ENCODE results near the gene RHD.
"Not testable (repeated sequence)": the region's sequence is repeated elsewhere in the genome, so short reads cannot be mapped to it uniquely, and the experiment has no call there.

The RHD gene

DNA sequence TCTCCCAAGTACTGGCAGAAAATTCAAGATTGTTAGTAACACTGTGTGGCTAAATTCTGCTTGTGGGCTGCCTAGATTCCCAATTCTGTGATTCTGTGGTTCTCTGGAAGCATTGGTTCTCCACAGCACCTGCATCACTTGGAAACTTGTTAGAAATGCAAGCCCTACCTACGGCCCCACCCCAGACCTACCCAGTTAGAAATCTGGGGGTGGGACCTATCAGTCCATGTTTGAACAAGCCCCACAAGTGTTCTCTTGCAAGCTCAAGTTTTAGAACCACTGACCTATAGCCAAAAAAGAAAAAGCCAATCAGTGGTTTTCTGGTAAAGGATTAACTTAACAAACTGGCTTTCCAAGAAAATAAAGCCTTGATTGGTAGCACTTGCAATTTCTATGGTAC is 35.9 kb downstream of the RHD start:
- DNase-seq (ENCODE audit: low read depth in 3 of 3), result not testable (repeated sequence)

DNA sequence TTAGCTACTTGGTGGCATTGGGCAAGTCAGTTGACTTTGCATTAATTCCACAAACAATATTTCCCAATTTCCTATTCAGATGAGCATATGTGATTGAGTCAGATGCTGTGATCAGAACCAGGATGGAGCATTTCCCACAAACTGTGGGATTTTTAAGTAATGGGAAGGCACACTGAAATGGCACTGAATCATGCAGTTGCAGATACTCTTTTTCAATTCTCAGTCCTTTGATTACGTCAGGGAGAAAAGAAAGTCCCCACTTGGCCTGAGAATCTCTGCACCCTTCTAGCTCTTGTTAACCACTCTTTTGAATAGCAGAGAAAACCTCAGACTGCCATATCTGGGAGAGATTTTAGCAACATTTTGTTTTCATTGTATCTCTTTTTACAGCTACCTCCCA is 36.8 kb downstream of the RHD start:
- DNase-seq (ENCODE audit: low read depth in 3 of 3), result not testable (repeated sequence)

DNA sequence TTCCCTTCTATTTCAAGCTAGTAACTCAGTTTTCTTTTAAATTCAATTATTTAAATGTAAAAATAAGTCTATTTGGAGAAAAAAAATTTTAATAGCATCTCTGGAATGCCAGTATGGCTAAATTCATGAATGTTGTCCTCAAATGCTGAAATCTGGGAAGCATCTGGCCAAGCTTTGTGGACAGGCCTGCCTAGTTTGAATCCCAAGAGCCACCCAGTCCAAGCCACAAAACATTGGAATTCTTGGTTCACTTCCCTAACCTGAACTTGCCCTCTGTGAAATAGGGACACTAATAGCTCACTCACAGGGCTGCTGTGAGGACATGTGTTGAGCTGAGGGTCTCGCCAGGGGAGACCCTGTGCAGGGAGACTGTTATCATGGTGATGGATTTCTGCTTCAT is 37.2 kb downstream of the RHD start:
- DNase-seq (ENCODE audit: low read depth in 3 of 3), result not testable (repeated sequence)

DNA sequence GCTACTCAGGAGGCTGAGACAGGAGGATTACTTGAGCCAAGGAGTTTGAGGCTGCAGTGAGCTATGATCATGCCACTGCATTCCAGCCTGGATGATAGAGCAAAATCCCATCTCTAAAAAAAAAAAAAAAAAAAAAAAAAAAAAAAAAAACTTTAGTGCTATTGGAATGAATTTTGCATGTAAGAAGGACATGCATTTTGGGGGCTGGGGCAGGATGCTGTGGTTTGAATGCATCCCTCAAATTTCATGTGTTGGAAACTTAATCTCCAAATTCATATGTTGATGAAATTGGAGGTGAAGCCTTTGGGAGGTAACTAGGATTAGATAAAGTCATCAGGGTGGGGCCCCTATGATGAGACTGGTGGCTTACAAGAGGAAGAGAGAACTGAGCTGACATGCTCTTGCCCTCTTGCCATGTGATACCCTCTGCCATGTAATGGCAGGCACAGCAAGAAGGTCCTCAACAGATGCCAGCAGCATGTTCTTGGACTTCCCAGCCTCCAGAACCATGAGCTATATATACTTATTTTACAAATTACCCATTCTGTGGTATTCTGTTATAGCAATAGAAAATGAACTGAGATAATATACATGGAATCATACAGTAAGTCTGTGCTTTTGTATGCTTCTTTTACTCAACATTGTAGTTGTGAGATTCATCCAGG is 40.6 kb downstream of the RHD start:
- DNase-seq (ENCODE audit: low read depth in 3 of 3), result not testable (repeated sequence)

DNA sequence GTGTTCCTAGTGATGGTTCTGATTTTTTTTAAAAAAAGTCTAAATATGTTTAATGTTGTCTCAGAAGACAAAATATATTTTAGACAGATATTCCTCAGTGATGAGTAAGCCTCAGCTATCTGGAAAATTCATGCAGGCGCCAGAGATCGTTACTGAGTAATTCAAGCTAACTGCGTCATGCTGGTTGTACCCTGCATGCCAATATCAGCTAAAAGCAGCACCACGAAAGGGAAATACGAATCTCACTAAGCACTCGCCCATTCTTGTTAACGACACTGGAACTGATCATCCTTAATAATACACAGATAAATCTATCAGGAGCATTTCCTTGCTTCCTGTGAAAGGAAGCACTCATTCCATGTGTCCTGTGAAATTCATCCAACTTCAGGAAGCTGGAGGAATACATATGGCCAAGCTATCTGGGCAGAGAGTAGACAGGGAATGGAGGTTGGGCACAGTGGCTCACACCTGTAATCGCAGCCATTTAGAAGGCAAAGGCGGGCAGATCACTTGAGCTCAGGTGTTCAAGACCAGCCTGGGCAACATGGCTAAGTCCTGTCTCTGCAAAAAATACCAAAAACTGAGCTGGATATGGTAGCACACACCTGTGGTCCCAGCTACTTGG is 48.1 kb downstream of the RHD start:
- not testable (repeated sequence) for DNase-seq (ENCODE audit: low read depth in 3 of 3)

DNA sequence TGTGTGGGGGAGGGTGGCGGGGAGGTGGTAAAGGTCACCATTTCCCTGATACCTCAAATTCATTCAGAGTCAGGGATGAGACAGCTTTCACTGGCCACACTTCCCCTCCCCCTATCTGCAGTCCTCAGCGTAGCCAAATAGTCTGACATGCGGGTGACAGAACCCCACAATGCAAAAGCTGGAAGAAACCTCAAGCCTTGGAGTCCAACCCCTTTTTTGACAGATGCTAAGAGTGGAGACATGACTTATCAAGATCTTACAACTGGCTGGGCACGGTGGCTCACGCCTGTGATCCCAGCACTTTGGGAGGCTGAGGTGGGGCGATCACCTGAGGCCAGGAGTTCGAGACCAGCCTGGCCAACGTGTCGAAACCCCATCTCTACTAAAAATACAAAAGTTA is 49.8 kb downstream of the RHD start:
- DNase-seq (ENCODE audit: low read depth in 3 of 3), result not testable (repeated sequence)

DNA sequence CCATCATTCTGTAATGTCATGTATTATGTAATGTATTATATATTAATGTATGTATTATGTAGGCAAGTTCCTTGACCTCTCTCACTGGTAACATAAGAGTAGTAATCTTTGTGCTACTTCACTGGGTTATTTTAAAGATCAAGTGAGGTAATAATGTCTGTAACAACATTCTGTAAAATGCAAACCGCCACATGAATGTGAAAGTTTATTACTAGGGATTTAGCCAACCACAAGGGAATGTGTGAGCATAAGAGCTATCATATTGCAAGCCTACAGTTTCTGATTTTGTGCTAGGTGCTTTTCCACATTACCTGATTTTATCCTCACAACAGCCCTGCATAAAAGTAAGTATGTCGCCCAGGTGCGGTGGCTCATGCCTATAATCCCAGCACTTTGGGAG is 52.1 kb downstream of the RHD start:
- DNase-seq (ENCODE audit: low read depth in 3 of 3), result not testable (repeated sequence)

DNA sequence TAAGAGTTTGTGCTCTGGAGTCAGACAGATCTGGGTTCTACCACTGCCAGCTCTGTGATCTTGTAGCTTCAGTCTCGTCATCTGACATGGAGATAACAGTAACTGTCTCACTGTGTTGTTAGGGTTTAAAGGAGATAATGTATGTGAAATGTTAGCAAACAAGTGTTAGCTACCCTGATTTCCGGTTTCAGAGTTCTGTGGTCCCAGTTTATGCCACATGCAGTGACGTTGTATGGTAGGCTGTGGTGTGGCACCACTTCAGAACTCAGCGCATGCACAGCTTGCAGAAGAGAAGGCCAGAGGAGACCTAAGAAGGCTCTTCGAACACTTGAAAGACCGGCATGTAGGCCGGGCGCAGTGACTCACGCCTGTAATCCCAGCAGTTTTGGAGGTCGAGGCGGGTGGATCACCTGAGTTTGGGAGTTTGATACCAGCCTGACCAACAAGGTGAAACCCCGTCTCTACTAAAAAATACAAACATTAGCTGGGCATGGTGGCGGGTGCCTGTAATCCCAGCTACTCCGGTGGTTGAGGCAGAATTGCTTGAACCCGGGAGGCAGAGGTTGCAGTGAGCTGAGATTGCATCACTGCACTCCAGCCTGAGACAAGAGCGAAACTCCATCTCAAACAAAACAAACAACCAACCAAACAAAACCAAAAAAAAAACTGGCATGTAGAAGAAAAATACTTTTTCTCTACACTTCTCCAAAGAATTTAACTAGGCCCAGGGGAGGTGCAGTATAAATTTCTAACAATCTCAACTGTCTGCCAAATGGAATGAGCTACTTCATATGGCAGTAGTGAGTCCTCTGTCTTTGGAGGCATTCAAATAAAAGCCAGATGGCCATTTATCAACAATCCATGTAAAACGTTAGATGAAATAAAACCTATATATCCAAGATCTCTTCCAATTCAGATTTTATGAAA is 55.8 kb downstream of the RHD start:
- DNase-seq (ENCODE audit: low read depth in 3 of 3), result not testable (repeated sequence)

DNA sequence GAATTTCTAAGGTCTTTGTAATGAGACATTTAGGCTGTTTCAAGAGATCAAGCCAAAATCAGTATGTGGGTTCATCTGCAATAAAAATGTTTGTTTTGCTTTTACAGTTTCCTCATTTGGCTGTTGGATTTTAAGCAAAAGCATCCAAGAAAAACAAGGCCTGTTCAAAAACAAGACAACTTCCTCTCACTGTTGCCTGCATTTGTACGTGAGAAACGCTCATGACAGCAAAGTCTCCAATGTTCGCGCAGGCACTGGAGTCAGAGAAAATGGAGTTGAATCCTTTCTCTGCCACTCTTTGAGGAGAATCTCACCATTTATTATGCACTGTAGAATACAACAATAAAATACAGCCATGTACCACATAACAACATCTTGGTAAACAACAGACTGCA is 56.5 kb downstream of the RHD start:
- DNase-seq (ENCODE audit: low read depth in 3 of 3), result not testable (repeated sequence)

DNA sequence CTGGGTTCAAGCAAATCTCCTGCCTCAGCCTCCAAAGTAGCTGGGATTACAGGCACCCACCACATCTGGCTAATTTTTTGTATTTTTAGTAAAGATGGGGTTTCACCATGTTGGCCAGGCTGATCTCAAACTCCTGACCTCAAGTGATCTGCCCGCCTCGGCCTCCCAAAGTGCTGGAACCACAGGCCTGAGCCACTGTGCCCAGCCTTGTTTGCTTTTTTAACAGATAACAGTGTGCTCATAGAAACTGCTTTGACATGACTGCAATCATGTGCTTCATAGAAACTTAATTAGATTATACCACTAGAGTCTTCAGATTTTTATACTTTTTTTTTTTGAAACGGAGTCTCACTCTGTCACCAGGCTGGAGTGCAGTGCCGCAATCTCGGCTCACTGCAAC is 57.0 kb downstream of the RHD start:
- not testable (repeated sequence) for DNase-seq (ENCODE audit: low read depth in 3 of 3)

DNA sequence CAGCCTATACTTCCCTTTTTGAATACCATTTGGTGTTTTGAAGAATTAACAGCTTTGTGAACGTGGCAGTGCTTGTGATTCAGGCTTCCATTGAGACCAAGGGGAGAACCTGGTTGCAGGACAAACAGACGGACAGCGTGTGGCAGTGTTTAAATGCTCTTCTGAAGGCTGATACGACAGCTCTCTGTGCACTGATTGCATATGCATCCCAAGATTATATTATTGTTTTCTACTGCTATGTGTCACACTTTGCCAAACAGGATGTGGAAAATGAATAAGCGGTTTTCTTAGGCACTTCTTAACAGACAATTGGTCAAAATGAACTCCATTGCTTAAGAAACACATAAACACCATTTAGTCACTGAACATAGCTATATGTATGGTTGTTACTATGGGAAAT is 57.6 kb downstream of the RHD start:
- DNase-seq (ENCODE audit: low read depth in 3 of 3), result not testable (repeated sequence)

DNA sequence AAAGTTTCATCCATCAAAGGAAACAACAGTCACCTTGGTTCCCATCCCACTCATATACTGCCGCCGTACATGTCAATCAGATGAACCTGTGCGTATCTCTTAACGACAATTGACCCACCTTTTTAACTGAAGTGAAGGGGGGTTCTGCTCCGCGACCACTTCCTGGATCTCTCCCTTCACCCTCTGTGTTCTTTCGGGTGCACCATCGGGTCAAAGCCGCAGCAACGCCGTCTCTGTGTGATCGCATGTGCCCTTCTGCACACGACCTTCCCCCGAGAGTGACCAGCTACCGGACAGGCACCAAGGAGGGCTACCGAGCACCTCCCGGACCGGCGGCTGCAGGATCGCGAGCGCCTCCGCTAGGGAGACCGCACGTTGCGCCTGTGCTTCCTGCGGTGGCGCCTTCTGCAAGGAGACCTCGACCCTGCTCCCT is 64.6 kb downstream of the RHD start:
- DNase-seq (ENCODE audit: low read depth in 3 of 3), result peak in 1 of 3 experiments; percentile 16

DNA sequence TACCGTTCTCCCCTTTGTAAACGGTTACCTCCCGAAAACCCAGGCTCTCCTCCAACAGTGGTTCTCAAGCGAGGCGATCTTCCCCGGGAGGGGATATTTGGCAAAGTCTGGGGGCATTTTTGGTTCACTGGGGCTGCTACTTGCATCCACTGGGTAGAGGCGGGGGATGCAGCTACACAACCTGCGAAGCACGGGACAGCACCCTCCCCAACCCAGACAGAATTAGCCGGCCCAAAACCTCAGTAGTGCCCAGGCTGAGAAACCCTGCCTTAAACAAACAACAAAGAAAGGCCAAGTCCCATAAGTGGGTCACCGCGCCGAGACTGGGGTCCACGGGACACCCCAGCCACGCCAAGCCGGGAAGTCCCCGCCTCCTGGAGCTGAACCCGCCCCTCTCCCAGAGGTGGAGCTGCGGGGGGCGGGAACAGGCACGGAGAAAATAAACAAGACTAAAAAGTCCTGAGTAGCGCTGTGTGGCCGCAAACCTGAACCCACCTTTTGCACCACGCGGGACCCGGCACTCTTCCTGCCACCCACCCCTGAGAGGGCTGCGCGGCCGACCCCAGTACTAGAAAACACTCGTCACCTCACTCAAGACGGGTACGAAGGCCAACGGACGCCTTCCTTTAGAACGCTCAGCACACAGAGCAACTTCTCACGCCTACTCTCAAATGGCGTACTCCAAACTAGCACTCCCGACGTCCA is 65.3 kb downstream of the RHD start:
- DNase-seq (ENCODE audit: low read depth in 3 of 3), result not testable (repeated sequence)

DNA sequence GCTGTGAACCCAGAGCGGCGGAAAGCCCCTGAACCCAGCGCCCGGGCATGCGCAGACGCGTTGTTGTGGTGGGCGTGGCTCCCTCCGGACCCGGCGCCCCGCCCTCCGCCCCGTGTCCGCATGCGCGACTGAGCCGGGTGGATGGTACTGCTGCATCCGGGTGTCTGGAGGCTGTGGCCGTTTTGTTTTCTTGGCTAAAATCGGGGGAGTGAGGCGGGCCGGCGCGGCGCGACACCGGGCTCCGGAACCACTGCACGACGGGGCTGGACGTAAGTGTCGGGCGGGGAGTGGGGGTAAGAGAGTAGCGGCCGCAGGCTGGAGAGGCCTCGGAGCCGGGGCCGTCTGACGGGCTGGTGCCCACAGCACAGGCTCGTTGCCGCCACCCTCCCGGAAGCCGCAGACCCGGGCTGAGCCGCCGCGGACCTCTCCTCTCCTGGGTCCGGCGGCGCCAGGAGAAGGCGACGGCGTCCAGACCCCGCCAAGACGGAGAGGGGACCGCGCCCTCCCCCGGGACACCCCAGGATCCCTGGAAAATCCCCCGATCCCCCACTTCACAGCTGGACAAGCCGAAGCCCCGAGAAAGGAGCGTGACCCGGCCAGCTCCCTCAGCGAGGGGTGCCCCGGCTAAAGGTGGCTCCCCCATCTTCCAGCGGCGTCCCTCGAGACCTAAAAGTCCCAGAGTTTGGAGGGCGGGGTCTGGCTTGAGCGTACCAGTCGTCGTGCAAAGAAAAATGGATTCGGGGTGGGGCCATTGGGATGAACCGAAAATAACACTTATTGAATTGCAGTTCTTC is 66.1 kb downstream of the RHD start, which contains the start of gene TMEM50A:
TMEM50A (plus strand) TSS at position 147 of the 794 bp plus-strand sequence. CDS start 2,153 bp downstream, outside the sequence.
- peak; percentile 70 to 87 (median 76) for DNase-seq (ENCODE audit: low read depth in 3 of 3)

DNA sequence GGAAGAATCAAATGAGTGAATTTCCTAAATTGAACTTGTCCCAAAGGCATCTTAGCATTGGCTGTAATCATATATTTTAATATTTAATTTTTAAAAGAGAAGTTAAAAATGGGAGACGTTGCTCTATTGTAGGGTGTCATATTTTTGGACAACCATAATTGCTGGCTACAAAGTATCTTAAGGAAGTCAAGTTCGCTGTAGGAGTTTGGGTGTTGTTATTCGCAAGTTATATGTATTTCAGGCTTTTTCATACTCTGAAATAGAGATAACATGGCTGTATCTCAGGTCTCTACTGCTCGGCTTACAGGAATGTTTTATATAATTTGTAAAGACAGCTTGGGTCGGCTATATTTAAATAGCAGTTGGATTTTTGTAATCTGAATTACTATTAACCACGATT is 66.7 kb downstream of the RHD start:
- no peak for DNase-seq (ENCODE audit: low read depth in 3 of 3)

DNA sequence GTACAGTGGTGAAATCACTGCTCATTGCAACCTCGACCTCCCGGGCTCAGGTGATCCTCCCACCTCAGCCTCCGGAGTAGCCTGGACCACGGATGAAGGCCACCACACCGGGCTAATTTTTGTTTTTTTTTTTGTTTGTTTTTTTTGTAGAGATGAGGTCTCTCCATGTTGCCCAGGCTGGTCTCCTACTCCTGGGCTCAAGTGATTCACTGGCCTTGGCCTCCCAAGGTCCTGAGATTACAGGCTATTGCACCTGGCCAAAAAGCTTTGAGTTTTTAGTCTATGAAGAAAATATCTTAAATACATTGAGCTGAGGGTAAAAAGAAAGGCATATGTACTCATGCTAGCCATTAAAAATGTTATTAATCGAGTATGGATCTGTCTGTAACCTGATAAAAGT is 69.4 kb downstream of the RHD start:
- DNase-seq (ENCODE audit: low read depth in 3 of 3), result no peak

DNA sequence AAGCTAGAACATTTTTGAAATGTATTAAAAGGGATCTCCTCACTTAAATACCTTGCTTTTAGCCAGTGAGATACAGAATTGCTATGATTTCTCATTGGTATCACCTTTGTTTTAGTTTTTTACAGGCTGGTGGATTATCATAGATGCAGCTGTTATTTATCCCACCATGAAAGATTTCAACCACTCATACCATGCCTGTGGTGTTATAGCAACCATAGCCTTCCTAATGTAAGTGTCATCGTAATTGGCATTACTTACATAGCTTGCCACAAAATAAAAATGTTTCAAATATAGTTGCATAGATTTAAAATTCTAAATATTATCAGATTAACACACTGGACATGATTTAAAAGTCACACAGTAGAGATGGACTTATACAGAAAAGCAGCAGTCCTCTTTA is 70.5 kb downstream of the RHD start:
- no peak for DNase-seq (ENCODE audit: low read depth in 3 of 3)

DNA sequence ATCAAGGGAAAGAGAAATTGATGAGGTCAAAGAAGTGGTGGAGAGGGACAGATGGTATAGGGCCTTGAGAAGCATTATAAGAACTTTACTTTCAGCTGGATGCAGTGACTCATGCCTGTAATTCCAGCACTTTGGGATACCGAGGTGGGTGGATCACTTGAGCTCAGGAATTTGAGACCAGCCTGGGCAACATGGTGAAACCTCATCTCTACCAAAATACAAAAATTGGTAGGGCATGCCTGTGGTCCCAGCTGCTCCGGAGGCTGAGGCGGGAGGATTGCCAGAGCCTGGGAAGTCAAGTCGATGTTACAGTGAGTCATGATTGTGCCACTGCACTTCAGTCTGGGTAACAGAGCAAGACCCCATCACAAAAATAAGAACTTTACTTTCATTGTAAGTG is 71.6 kb downstream of the RHD start:
- DNase-seq (ENCODE audit: low read depth in 3 of 3), result no peak

DNA sequence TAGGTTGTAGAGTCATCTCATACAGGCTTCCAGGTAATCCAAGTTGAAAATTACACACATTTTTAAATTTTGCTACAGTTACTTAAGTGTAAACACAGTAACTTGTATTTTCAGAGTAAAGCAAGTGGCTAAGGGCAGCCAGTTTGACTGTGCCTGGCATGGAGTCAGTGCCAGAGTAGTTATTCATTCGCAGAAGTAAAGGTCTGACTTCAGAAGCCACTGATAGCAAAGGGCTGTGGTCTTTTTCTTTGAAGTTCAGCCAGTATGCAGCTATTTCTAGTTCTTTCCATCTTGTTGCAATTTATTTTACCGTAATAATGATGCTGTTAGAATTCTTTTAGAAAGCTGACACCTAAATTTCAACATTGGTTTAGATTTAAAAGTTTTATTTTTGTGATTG is 75.2 kb downstream of the RHD start:
- no peak for DNase-seq (ENCODE audit: low read depth in 3 of 3)

DNA sequence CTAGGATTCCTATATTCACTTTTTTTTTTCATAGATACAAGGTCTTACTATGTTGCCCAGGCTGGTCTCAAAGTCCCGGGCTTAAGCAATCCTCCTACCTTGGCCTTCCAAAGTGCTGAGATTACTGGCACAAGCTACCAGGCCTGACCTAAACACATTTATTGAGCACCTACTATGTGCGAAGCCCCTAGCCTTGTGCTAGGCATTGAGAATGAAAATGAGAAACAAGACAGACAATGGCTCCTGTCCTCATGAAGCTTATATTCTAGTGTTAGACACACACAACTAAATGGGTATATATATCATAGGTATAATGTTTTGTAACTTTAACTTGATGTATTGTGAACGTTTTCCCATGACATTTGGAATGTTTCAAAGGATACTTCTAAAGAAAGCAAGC is 77.3 kb downstream of the RHD start:
- DNase-seq (ENCODE audit: low read depth in 3 of 3), result no peak

DNA sequence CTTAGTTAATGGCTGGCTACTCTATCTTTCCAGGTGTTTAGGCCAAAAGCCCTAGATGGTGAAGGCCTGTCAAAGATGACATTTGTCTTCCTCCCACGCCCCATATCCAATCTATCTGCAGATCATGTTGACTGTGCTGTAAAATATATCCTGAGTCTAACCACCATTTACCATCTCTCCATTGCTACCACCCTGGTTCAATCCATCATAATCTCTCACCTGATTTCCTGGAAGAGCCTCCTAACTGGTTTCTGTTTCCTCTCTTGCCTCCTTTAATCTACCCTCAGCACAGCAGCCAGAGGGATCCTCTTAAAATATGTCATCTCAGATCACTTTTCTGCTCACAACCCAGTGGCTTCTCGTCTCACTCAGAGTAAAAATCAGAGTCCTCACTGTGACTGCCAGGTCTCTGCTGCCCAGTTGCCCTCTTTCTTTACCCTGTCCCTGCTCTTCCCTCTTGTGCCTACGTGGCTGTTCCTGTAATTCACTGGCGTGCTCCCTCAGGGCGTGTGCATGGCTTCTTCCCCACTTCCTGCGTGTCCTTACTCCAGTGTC is 83.6 kb downstream of the RHD start:
- no peak for DNase-seq (ENCODE audit: low read depth in 3 of 3)
